Measurements from ENCODE around the gene DCAKD.
A peak's percentile ranks its signal among the peaks of the same experiment; 100 is the strongest.

The DCAKD gene

DNA sequence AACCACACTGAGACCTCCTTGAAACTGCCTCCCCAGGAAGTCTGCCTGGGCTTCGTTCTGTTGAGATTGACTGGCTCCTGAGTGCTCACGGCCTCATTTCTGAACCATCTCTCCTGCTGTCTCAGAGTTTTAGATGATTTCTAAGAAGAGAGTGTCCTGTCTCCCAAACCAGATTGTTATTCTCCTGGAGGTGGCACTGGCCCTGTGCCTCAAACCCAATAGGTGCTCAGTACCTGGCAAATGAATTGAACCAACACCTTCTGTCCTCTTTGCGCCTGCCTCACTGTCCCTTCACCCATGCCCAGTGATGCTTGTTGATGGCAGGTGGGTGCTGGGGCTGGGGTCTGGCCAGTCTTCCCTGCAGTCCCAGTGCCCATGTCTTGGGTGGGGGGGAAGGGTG lies 47.0 kb downstream of the DCAKD start:
- no peak for DNase-seq (ENCODE audit: low read depth, low spot score)

GRCh38 chr17:45003877-45004276 lies 47.6 kb downstream of the DCAKD start:
- DNase-seq (ENCODE audit: low read depth, low spot score), result peak; percentile 51

GRCh38 chr17:45001310-45001709 lies 50.1 kb downstream of the DCAKD start:
- no peak for DNase-seq (ENCODE audit: low read depth, low spot score)

DNA sequence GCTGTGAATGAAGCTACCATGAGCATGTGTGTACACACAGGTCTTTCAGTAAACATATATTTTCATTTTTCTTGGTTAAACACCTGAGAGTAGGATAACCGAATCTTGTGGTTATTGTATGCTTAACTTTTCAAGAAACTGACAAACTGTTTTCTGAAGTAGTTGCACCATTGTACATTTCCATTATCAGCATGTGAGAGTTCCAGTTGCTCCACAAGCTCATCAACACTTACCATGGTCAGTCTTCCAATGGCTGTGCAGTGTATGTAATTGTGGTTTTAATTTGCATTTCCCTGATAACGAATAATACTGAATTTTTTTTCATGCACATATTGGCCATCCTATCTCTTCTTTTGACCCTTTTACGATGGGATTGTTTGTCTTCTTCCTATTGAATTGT lies 52.0 kb downstream of the DCAKD start:
- no peak for DNase-seq (ENCODE audit: low read depth, low spot score)

GRCh38 chr17:44998646-44999045 lies 52.8 kb downstream of the DCAKD start:
- no peak for DNase-seq (ENCODE audit: low read depth, low spot score)

DNA sequence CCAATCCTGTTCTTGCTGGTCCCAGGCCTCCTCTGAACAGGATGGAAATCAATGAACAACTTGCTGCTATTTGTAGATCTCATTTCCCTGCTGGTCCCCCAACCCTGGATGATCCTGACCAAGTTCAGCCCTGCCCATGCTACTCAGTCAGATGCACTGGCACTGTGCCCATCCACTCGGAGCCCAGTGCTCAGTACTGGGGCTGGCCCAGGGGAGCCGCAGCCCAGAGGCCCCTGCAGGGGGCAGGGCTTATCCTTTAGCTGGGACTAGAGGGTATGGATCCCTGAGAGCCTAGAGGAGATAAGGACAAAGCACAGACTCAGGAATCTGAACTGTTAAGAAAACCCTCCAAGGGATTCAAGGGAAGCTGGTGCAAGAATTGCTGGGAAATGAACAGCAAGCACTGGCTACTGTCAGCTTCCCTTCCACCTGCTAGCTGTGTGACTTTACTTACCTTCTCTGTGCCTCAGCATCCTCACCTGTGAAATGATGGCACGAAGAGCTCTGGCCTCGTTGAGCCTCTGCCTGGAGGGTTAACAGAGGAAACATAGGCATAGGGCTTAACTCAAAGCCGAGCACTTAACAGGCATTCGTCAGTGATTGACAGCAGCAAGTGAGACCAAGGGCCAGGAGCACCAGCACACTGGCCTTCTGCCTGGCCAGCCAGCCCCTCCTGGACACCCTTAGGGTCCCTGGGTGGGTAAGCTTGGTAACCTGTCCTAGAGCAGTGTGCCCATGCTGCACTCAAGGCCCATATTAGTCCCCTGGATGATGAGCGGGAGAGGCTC lies 53.5 kb downstream of the DCAKD start:
- DNase-seq (ENCODE audit: low read depth, low spot score), result peak; percentile 34

DNA sequence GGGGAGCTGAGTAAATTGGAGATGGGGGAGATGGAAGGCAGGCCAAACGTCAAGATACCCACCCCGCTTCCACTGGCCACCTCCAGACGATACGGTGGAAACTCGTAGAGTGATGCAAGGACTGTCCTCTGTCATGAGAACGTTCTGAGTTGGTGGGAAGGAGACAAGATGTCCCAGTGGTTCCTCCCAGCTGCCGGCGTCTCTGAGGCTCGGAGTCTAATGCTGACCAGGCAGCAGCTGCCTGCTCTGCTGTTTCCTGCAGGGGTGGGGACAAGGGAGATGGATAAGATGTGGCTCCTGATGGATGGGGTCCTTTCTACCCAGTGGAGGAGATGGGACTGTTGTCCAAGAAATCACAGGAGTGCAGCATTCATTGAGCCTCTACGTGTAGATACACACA lies 55.1 kb downstream of the DCAKD start:
- no peak for DNase-seq (ENCODE audit: low read depth, low spot score)

- DNase-seq (ENCODE audit: low read depth, low spot score), result no peak
Observed at GRCh38 chr17:44995436-44996001, 55.9 kb downstream of the DCAKD start.

GRCh38 chr17:44992242-44992939 lies 59.0 kb downstream of the DCAKD start:
- no peak for DNase-seq (ENCODE audit: low read depth, low spot score)

GRCh38 chr17:44990994-44991393 lies 60.4 kb downstream of the DCAKD start:
- no peak for DNase-seq (ENCODE audit: low read depth, low spot score)

DNA sequence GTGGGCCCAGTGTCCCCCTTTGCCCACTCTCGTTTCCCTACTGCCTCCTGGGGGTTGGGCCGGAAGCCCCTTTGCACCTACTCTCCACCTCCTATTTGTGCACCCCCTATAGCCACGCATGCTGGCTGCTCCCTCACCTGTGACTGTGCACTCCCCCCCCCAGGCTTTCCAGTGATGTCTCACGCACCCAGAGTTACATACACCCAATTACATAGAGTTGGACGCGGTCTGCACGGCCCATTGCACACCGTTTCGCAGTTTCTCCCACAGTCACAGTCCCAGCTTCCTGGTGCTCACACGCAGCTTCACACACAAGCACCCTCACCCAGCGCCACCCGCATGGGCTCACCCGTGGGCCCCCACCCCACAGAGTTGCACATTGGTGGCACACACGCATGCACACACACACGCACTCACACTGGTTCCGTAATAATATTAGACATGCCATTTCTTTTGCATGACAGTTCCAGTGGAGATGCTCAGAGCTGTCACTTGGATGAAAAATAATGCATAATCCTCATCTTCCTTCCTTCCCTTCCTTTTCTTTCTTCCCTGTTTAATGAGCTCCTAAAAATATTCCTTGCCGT lies 61.8 kb downstream of the DCAKD start:
- DNase-seq (ENCODE audit: low read depth, low spot score), result no peak

DNA sequence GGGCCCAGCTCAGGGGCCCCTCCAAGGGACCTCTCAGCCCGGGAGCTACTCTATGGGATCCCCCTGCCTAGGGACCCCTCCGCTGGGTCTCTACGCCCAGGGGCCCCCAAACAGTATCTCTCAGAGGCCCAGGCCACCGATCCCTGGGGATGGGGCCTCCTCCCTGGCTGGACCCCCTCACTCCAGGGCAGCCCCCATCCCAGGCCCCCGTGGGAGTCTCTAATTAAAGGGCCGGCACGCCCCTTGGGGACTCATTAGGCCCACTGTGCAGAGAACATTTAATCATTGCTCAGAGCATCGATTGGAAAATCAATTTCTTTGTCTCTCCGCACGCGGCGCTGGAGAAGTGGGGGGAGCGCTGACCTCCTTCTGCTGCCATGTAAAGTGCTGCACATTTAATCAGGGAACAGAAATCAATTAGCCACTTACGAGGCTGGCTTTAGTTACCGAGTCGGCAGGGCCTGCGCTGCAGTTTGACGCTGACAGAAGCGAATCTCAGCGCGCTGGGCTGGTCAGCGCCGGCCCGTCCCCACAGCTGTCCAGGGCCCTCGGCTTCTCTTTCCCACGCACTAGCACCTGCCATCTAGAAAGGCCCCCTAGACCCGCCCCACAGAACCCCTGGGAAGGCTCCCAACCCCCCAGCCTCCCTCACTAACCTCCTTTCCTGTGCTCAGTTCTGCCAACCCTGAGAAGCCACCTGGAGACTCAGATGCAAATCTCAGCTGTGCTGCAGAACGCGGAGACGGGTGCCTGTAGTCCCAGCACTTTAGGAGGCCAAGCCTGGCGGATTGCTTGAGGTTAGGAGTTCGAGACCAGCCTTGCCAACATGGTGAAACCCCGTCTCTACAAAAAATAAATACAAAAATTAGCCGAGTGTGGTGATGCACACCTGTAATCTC lies 63.1 kb downstream of the DCAKD start:
- DNase-seq (ENCODE audit: low read depth, low spot score), result no peak

- DNase-seq (ENCODE audit: low read depth, low spot score), result peak; percentile 46
Observed at GRCh38 chr17:44983563-44983962, 67.9 kb downstream of the DCAKD start.

GRCh38 chr17:44982113-44982702 lies 69.2 kb downstream of the DCAKD start:
- no peak for DNase-seq (ENCODE audit: low read depth, low spot score)

- DNase-seq (ENCODE audit: low read depth, low spot score), result no peak
Observed at GRCh38 chr17:44981221-44981968, 70.0 kb downstream of the DCAKD start.

- DNase-seq (ENCODE audit: low read depth, low spot score), result no peak
Observed at GRCh38 chr17:44979426-44979995, 71.9 kb downstream of the DCAKD start.

GRCh38 chr17:44978807-44979206 lies 72.6 kb downstream of the DCAKD start:
- DNase-seq (ENCODE audit: low read depth, low spot score), result no peak

DNA sequence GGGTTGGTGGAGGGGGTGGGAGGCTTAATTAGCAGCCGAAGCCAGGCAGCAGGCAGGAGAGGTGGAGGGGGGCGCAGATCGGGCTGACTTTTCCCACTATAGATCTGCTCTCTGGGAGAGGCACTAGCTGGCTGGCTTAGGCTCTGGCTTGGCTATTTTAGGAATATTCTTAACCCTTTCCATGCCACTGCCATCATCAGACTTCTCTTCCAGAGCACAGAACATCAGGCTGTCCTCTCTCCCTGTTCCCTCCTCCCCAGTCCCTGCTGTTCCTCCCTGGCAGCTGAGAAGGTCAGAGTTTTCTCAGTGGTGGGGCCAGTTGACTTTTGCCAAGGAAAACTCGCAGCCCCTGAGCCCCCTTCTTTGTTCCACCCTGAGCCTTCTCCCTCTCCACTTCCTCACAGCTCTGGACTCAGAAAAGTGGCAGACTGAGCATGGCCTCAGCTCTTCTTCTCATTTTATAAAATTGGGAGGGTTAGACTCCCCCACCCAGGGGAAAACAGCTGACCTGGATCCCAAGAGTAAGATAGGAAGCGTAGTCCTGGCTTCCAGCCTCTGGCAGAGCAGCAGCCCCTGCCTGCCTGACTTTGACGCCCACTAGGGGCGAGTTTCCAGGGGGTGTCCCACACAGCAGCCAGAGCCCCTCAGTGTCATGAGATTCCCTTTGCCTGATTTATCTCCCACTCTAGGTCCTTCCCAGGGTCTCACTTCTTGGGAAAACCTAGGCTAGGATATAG lies 73.5 kb downstream of the DCAKD start:
- DNase-seq (ENCODE audit: low read depth, low spot score), result no peak

DNA sequence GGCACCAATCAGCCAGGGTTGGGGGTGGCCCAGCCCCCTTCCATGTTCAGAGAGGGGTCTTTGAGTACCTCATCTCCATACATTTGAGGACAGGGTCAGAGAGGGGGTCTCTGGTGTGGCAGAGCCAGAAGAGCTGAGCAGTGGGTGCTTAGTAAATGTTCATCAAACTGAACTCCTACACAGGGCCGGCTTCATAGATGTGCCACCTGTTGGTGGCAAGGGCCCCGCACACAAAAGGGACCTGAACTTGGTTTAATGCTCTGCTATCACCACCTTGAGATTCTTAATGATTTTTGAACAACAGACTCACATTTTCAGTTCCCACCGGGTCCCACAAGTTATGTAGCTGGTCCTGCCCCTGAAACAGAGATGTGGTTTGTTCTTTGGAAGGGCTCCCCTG lies 74.4 kb downstream of the DCAKD start:
- DNase-seq (ENCODE audit: low read depth, low spot score), result no peak
